WTC11 (cell line): Measurements from ENCODE around the gene TST. TPM values are rescaled to one million over a fixed set of nuclear protein-coding genes. Genes with fewer than 3 reads are reported as not detected.

Experiments
- ATAC-seq: fragments of 200-7000 bp; cut with Tn5 transposase; 2 replicates; pipeline ENCODE4 v1.10.0; 2021; ENCODE audit warnings: mild to moderate bottlenecking, moderate library complexity
- CTCF ChIA-PET: fragments of 300-600 bp; sonication (Branson Sonifier 250); formaldehyde crosslinking; loops from one replicate; lab custom pipeline; 2021; ENCODE audit warnings: antibody characterized with exemption; lab: Charles Lee
- POLR2A ChIA-PET: fragments of 350-600 bp; sonication (Branson Sonifier 250); formaldehyde crosslinking; loops from one replicate; lab custom pipeline; 2021; ENCODE audit warnings: antibody characterized with exemption; lab: Charles Lee
- DNase-seq: peaks from one replicate; pipeline ENCODE4 v3.0.0; 2021; ENCODE audit warnings: low spot score
- H3K27ac Mint-ChIP-seq: 2 replicates; pipeline ENCODE4 v1.8.0; 2021; ENCODE audit warnings: mixed read lengths
- H3K27me3 Mint-ChIP-seq: 2 replicates; pipeline ENCODE4 v1.8.0; 2021; ENCODE audit warnings: low read depth, mild to moderate bottlenecking, moderate library complexity, mixed read lengths
- H3K36me3 Mint-ChIP-seq: 2 replicates; pipeline ENCODE4 v1.8.0; 2021; ENCODE audit warnings: mixed read lengths
- H3K4me1 Mint-ChIP-seq: 2 replicates; pipeline ENCODE4 v1.8.0; 2022; ENCODE audit warnings: mixed read lengths
- H3K4me3 Mint-ChIP-seq: 2 replicates; pipeline ENCODE4 v1.8.0; 2021; ENCODE audit warnings: mild to moderate bottlenecking, moderate library complexity, mixed read lengths
- H3K9me3 Mint-ChIP-seq: 2 replicates; pipeline ENCODE4 v1.8.0; 2021; ENCODE audit warnings: mixed read lengths
- FOXJ3 ChIP-seq: sonication (generic); formaldehyde crosslinking; IDR thresholded peaks from 2 replicates; pipeline ENCODE4 v1.9.0; 2021; ENCODE audit warnings: missing genetic modification reagents, mild to moderate bottlenecking, borderline replicate concordance
- MYBL2 ChIP-seq: sonication (generic); formaldehyde crosslinking; IDR thresholded peaks from 2 replicates; pipeline ENCODE4 v1.8.1; 2023; ENCODE audit warnings: mild to moderate bottlenecking, moderate library complexity, missing genetic modification reagents
- NFATC4 ChIP-seq: fragments of 250-450 bp; sonication (Bioruptor Pico); IDR thresholded peaks from 2 replicates; pipeline ENCODE4 v1.9.0; 2021; ENCODE audit warnings: mild to moderate bottlenecking
- NFYB ChIP-seq: sonication (generic); formaldehyde crosslinking; conservative IDR thresholded peaks from 2 replicates; pipeline ENCODE4 v1.8.0; 2022; ENCODE audit warnings: low read depth, missing genetic modification reagents
- OVOL2 ChIP-seq: fragments of 250-450 bp; sonication (Bioruptor Pico); IDR thresholded peaks from 2 replicates; pipeline ENCODE4 v1.9.0; 2021; ENCODE audit warnings: mild to moderate bottlenecking, borderline replicate concordance
- TP53 ChIP-seq: sonication (generic); formaldehyde crosslinking; IDR thresholded peaks from 2 replicates; pipeline ENCODE4 v1.8.1; 2023; ENCODE audit warnings: mild to moderate bottlenecking, missing genetic modification reagents
- ZNF396 ChIP-seq: fragments of 250-450 bp; sonication (Bioruptor Pico); IDR thresholded peaks from 2 replicates; pipeline ENCODE4 v1.8.0; 2021; ENCODE audit warnings: mild to moderate bottlenecking, moderate library complexity, borderline replicate concordance
- total RNA-seq: library from RNA; stranded (reverse); gene quantifications from 3 replicates; pipeline ENCODE4 v1.2.3, GENCODE V29; 2021
- TF ChIP-seq, protein P1 (sequence below): fragments of 250-450 bp; sonication (Bioruptor Pico); IDR thresholded peaks from 2 replicates; pipeline ENCODE4 v1.9.0; 2021; ENCODE audit warnings: mild to moderate bottlenecking
- TF ChIP-seq, protein P2 (sequence below): fragments of 250-450 bp; sonication (Bioruptor Pico); IDR thresholded peaks from 2 replicates; pipeline ENCODE4 v1.9.0; 2021; ENCODE audit warnings: mild to moderate bottlenecking, borderline replicate concordance
- TF ChIP-seq, protein P3 (sequence below): fragments of 200-600 bp; IDR thresholded peaks from 2 replicates; pipeline ENCODE4 v1.8.0; 2022; ENCODE audit warnings: antibody characterized with exemption
- TF ChIP-seq, protein P4 (sequence below): sonication (generic); formaldehyde crosslinking; conservative IDR thresholded peaks from 2 replicates; pipeline ENCODE4 v1.8.1; 2022; ENCODE audit warnings: mild to moderate bottlenecking, missing genetic modification reagents
- TF ChIP-seq, protein P5 (sequence below): sonication (generic); formaldehyde crosslinking; IDR thresholded peaks from 2 replicates; pipeline ENCODE4 v1.8.1; 2022; ENCODE audit warnings: low read depth, mild to moderate bottlenecking, moderate library complexity, missing genetic modification reagents, borderline replicate concordance
- TF ChIP-seq, protein P6 (sequence below): sonication (generic); formaldehyde crosslinking; IDR thresholded peaks from 2 replicates; pipeline ENCODE4 v1.8.1; 2023; ENCODE audit warnings: mild to moderate bottlenecking, missing genetic modification reagents
- TF ChIP-seq, protein P7 (sequence below): sonication (generic); formaldehyde crosslinking; IDR thresholded peaks from 2 replicates; pipeline ENCODE4 v1.8.0; 2023; ENCODE audit warnings: missing genetic modification reagents
- TF ChIP-seq, protein P8 (sequence below): sonication (generic); formaldehyde crosslinking; IDR thresholded peaks from 2 replicates; pipeline ENCODE4 v1.8.0; 2023; ENCODE audit warnings: mild to moderate bottlenecking, missing genetic modification reagents

TST gene
- total RNA-seq, 1 experiment from 2014 or later = 24.4 TPM

DNA sequence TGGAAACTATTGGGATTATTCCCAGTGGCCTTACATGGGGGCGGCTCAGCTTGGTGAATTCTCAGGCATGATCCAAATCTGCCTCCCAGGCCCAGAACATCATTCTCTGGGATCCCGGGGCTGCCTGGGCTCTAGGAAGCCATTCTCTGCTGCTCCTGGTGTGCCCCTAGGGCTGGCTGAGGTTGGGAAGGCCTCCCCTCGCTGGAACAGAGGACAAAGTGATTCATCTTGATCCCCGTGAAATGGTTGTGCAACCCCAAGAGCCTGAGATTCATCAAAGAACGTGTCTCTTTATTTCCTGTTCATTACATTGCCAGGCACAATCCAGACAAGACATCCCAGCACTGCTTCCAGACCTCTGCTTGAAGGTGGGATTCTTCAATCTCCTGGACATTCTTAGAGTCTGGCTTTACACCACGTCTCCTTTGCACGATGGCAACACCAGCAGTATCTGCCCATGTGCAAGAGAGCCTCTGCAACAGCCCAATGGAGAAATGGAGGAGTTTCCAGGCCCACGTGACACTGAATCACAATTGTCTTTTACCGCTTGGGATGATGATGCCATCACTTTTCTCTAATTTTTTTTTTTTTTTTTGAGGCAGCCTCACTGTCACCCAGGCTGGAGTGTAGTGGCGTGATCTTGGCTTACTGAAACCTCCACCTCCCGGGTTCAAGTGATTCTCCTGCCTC is 52.3 kb downstream of the TST start:
- CTCF ChIA-PET = interaction anchor here (3.2 kb wide), 1 partner anchor 11 kb away, joined by 34 read pairs; no protein-coding TSS in a partner anchor
- Mint-ChIP-seq H3K4me1 (peaks cover 18% of the 10 kb centered on the region), H3K36me3 (no peaks in the 10 kb centered on the region), H3K9me3 (peaks cover 9% of the 10 kb centered on the region; the same call in 1 of the 2 replicates), H3K27ac (no peak overlapping the region), H3K27me3 (peaks cover 5% of the 10 kb centered on the region; the same call in 1 of the 2 replicates), H3K4me3 (no peak overlapping the region)
- DNase-seq = no peak
- no peak for ATAC-seq
- TF ChIP-seq, protein P1, sequence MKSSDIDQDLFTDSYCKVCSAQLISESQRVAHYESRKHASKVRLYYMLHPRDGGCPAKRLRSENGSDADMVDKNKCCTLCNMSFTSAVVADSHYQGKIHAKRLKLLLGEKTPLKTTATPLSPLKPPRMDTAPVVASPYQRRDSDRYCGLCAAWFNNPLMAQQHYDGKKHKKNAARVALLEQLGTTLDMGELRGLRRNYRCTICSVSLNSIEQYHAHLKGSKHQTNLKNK (CRISPR knock-in tag) = no peak
- no peak for TF ChIP-seq ZNF396
- TF ChIP-seq, protein P2, sequence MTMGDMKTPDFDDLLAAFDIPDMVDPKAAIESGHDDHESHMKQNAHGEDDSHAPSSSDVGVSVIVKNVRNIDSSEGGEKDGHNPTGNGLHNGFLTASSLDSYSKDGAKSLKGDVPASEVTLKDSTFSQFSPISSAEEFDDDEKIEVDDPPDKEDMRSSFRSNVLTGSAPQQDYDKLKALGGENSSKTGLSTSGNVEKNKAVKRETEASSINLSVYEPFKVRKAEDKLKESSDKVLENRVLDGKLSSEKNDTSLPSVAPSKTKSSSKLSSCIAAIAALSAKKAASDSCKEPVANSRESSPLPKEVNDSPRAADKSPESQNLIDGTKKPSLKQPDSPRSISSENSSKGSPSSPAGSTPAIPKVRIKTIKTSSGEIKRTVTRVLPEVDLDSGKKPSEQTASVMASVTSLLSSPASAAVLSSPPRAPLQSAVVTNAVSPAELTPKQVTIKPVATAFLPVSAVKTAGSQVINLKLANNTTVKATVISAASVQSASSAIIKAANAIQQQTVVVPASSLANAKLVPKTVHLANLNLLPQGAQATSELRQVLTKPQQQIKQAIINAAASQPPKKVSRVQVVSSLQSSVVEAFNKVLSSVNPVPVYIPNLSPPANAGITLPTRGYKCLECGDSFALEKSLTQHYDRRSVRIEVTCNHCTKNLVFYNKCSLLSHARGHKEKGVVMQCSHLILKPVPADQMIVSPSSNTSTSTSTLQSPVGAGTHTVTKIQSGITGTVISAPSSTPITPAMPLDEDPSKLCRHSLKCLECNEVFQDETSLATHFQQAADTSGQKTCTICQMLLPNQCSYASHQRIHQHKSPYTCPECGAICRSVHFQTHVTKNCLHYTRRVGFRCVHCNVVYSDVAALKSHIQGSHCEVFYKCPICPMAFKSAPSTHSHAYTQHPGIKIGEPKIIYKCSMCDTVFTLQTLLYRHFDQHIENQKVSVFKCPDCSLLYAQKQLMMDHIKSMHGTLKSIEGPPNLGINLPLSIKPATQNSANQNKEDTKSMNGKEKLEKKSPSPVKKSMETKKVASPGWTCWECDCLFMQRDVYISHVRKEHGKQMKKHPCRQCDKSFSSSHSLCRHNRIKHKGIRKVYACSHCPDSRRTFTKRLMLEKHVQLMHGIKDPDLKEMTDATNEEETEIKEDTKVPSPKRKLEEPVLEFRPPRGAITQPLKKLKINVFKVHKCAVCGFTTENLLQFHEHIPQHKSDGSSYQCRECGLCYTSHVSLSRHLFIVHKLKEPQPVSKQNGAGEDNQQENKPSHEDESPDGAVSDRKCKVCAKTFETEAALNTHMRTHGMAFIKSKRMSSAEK (CRISPR knock-in tag) = no peak
- TF ChIP-seq, protein P3, sequence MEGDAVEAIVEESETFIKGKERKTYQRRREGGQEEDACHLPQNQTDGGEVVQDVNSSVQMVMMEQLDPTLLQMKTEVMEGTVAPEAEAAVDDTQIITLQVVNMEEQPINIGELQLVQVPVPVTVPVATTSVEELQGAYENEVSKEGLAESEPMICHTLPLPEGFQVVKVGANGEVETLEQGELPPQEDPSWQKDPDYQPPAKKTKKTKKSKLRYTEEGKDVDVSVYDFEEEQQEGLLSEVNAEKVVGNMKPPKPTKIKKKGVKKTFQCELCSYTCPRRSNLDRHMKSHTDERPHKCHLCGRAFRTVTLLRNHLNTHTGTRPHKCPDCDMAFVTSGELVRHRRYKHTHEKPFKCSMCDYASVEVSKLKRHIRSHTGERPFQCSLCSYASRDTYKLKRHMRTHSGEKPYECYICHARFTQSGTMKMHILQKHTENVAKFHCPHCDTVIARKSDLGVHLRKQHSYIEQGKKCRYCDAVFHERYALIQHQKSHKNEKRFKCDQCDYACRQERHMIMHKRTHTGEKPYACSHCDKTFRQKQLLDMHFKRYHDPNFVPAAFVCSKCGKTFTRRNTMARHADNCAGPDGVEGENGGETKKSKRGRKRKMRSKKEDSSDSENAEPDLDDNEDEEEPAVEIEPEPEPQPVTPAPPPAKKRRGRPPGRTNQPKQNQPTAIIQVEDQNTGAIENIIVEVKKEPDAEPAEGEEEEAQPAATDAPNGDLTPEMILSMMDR = no peak
- no peak for TF ChIP-seq FOXJ3 (CRISPR knock-in tag)
- TF ChIP-seq, protein P4, sequence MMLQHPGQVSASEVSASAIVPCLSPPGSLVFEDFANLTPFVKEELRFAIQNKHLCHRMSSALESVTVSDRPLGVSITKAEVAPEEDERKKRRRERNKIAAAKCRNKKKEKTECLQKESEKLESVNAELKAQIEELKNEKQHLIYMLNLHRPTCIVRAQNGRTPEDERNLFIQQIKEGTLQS (CRISPR knock-in tag) = no peak
- TF ChIP-seq TP53 (CRISPR knock-in tag) = no peak
- no peak for TF ChIP-seq NFYB (CRISPR knock-in tag)
- TF ChIP-seq NFATC4 (CRISPR knock-in tag) = no peak
- TF ChIP-seq MYBL2 (CRISPR knock-in tag) = no peak
- POLR2A ChIA-PET = no interaction called here

DNA sequence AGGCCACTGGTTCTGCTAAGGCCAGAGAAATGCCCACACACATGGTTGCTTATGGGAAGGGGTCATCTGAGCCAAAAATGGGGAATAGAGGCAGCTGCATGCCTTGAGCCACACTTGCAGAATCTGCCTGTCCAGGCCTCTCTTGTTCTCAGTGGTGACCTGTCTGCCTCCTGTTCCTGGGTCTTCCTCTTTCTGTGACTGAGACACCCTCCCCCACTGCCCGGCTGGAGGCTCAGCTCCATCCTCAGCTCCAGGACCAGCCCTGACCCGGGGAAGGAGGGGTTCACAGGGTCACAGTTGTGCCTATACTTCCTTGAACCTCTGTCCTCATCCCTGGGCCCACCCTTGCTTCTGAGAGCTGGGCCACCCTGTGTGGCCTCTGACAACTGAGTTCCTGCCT is 53.6 kb downstream of the TST start:
- peaks cover 9% of the 10 kb centered on the region; the same call in 1 of the 2 replicates for H3K9me3 Mint-ChIP-seq
- peaks cover 12% of the 10 kb centered on the region for H3K27me3 Mint-ChIP-seq
- TF ChIP-seq, protein P5, sequence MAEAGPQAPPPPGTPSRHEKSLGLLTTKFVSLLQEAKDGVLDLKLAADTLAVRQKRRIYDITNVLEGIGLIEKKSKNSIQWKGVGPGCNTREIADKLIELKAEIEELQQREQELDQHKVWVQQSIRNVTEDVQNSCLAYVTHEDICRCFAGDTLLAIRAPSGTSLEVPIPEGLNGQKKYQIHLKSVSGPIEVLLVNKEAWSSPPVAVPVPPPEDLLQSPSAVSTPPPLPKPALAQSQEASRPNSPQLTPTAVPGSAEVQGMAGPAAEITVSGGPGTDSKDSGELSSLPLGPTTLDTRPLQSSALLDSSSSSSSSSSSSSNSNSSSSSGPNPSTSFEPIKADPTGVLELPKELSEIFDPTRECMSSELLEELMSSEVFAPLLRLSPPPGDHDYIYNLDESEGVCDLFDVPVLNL (CRISPR knock-in tag) = no peak
- TF ChIP-seq, protein P6, sequence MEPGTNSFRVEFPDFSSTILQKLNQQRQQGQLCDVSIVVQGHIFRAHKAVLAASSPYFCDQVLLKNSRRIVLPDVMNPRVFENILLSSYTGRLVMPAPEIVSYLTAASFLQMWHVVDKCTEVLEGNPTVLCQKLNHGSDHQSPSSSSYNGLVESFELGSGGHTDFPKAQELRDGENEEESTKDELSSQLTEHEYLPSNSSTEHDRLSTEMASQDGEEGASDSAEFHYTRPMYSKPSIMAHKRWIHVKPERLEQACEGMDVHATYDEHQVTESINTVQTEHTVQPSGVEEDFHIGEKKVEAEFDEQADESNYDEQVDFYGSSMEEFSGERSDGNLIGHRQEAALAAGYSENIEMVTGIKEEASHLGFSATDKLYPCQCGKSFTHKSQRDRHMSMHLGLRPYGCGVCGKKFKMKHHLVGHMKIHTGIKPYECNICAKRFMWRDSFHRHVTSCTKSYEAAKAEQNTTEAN (CRISPR knock-in tag) = no peak
- TF ChIP-seq, protein P7, sequence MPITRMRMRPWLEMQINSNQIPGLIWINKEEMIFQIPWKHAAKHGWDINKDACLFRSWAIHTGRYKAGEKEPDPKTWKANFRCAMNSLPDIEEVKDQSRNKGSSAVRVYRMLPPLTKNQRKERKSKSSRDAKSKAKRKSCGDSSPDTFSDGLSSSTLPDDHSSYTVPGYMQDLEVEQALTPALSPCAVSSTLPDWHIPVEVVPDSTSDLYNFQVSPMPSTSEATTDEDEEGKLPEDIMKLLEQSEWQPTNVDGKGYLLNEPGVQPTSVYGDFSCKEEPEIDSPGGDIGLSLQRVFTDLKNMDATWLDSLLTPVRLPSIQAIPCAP (CRISPR knock-in tag) = no peak
- TF ChIP-seq OVOL2 (CRISPR knock-in tag) = no peak
- TF ChIP-seq, protein P8, sequence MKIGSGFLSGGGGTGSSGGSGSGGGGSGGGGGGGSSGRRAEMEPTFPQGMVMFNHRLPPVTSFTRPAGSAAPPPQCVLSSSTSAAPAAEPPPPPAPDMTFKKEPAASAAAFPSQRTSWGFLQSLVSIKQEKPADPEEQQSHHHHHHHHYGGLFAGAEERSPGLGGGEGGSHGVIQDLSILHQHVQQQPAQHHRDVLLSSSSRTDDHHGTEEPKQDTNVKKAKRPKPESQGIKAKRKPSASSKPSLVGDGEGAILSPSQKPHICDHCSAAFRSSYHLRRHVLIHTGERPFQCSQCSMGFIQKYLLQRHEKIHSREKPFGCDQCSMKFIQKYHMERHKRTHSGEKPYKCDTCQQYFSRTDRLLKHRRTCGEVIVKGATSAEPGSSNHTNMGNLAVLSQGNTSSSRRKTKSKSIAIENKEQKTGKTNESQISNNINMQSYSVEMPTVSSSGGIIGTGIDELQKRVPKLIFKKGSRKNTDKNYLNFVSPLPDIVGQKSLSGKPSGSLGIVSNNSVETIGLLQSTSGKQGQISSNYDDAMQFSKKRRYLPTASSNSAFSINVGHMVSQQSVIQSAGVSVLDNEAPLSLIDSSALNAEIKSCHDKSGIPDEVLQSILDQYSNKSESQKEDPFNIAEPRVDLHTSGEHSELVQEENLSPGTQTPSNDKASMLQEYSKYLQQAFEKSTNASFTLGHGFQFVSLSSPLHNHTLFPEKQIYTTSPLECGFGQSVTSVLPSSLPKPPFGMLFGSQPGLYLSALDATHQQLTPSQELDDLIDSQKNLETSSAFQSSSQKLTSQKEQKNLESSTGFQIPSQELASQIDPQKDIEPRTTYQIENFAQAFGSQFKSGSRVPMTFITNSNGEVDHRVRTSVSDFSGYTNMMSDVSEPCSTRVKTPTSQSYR (CRISPR knock-in tag) = no peak
- TF ChIP-seq, all 79 proteins: peak for 0
- no peak for DNase-seq
- CTCF ChIA-PET = interaction anchor here (3.6 kb wide), 1 partner anchor 11 kb away, joined by 41 read pairs; no protein-coding TSS in a partner anchor
- peaks cover 30% of the 10 kb centered on the region for H3K4me1 Mint-ChIP-seq
- no peaks in the 10 kb centered on the region for H3K36me3 Mint-ChIP-seq
- POLR2A ChIA-PET = no interaction called here
- no peak overlapping the region for H3K4me3 Mint-ChIP-seq
- no peak for ATAC-seq
- no peak overlapping the region for H3K27ac Mint-ChIP-seq
